ENCODE data around the gene HIBADH. TPM values are rescaled to one million over a fixed set of nuclear protein-coding genes. Genes with fewer than 3 reads are reported as not detected.

The HIBADH gene
- total and polyA plus RNA-seq, 9 of the 15 experiments (the other 6 are each of a cell fraction or from before 2014, with no cell fraction given): 10.7 to 67.8 (median 36.9) TPM

DNA sequence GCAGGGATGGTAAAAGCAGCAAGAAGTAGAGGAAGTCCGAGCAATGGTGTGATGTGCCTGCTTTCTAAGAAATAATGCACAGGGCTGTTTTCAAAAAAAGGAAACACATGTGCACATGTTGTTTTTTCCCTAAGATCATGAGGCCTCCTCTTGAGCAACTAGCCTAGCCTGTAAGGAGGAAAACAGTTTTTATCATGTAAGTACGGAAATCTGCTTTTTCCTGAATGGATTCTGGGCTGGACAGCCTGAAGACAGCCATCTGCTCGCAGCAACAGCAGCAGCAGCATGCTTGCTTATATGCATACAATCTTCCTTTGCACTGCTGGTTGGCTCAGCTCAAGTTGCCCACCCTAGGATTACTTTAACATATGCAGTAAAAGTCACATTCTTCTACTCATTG is 87.1 kb downstream of the HIBADH start:
- BruUV-seq (replicated peaks): no TSS peak
- ChIA-PET CTCF (ENCODE audit: low intra/inter-chr PET ratio) (interaction anchor here (2.4 kb wide), 1 partner anchor 379 kb away, joined by 11 read pairs; no protein-coding TSS in a partner anchor), POLR2A (no interaction called here)
- 52% methylated on average over 3 of the region's 3 CpGs for WGBS (ENCODE audit: insufficient coverage, low coverage, missing lambda C conversion rate)
- H3K4me3 ChIP-seq: no peak overlapping the region
- no peak overlapping the region for H2AFZ ChIP-seq (ENCODE audit: low read depth, low read length)
- ATAC-seq (no peak), DNase-seq (ENCODE audit: extremely low read depth in 1 of 4, low spot score in 3 of 4) (no peak), FAIRE-seq (no peak)
- intact Hi-C loops (cut with micrococcal nuclease) (loop anchor here (5.0 to 10.0 kb wide), 4 partner anchors 141 to 378 kb away; no protein-coding TSS in a partner anchor), in situ Hi-C loops (cut with MboI) (loop anchor here (10.0 kb wide), 1 partner anchor 371 kb away; the partner anchor contains the start of gene HOXA13)
- TF ChIP-seq BRD4 (IDR thresholded peaks at IDR 0.05): no peak
- TF ChIP-seq RBFOX2 (IDR thresholded peaks at IDR 0.05; ENCODE audit: low read depth, low read length): no peak
- TF ChIP-seq, protein P1, sequence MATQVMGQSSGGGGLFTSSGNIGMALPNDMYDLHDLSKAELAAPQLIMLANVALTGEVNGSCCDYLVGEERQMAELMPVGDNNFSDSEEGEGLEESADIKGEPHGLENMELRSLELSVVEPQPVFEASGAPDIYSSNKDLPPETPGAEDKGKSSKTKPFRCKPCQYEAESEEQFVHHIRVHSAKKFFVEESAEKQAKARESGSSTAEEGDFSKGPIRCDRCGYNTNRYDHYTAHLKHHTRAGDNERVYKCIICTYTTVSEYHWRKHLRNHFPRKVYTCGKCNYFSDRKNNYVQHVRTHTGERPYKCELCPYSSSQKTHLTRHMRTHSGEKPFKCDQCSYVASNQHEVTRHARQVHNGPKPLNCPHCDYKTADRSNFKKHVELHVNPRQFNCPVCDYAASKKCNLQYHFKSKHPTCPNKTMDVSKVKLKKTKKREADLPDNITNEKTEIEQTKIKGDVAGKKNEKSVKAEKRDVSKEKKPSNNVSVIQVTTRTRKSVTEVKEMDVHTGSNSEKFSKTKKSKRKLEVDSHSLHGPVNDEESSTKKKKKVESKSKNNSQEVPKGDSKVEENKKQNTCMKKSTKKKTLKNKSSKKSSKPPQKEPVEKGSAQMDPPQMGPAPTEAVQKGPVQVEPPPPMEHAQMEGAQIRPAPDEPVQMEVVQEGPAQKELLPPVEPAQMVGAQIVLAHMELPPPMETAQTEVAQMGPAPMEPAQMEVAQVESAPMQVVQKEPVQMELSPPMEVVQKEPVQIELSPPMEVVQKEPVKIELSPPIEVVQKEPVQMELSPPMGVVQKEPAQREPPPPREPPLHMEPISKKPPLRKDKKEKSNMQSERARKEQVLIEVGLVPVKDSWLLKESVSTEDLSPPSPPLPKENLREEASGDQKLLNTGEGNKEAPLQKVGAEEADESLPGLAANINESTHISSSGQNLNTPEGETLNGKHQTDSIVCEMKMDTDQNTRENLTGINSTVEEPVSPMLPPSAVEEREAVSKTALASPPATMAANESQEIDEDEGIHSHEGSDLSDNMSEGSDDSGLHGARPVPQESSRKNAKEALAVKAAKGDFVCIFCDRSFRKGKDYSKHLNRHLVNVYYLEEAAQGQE (IDR thresholded peaks at IDR 0.05; ENCODE audit: borderline replicate concordance): no peak
- TF ChIP-seq, protein P1 (CRISPR knock-in tag; IDR thresholded peaks at IDR 0.05; ENCODE audit: low read depth): no peak
- no peak for TF ChIP-seq IFI16 (CRISPR knock-in tag; IDR thresholded peaks at IDR 0.05)
- no peaks in the 10 kb centered on the region for H3K27me3 ChIP-seq (ENCODE audit: control insufficient read depth in 2 of 2, insufficient read depth in 2 of 2, low read length in 2 of 2)
- no peaks in the 10 kb centered on the region for H3K9me3 ChIP-seq (replicated peaks; ENCODE audit: control insufficient read depth, insufficient read depth, low read depth, low read length)
- no peak overlapping the region for H3K9ac ChIP-seq (ENCODE audit: insufficient read depth in 1 of 2, low read depth in 2 of 2, low read length in 2 of 2)
- no peaks in the 10 kb centered on the region for H3K79me2 ChIP-seq (ENCODE audit: control insufficient read depth, insufficient read depth, low read length)
- H3K9me1 ChIP-seq (ENCODE audit: control insufficient read depth, insufficient read depth, low read length): no peaks in the 10 kb centered on the region
- H3K36me3 ChIP-seq (ENCODE audit: control insufficient read depth, insufficient read depth, low read length): 0 out of 3 replicates have a peak, but pooled peaks cover 3% of the 10 kb centered on the region
- H3K4me2 ChIP-seq (ENCODE audit: insufficient read depth, low read length): no peak overlapping the region
- no peaks in the 10 kb centered on the region for H3K4me1 ChIP-seq (replicated peaks in 1 of 2; ENCODE audit: control insufficient read depth in 2 of 2, insufficient read depth in 2 of 2, low read length in 2 of 2)
- no peaks in the 10 kb centered on the region for H4K20me1 ChIP-seq (replicated peaks; ENCODE audit: control insufficient read depth, insufficient read depth, low read length)
- H3K27ac ChIP-seq (ENCODE audit: extremely low read depth, low read depth, low read length): no peak overlapping the region
